GM19328 (cell line): ENCODE results near the gene DISC1.
"Not testable (repeated sequence)": the region's sequence is repeated elsewhere in the genome, so short reads cannot be mapped to it uniquely, and the experiment has no call there.

Experiments
- ATAC-seq: cut with Tn5 transposase; IDR thresholded peaks from one replicate; pipeline ENCODE4 v1.9.1; 2021; ENCODE audit warnings: mild to moderate bottlenecking, moderate library complexity; ENCODE audit not compliant: unreplicated experiment

Gene DISC1

DNA sequence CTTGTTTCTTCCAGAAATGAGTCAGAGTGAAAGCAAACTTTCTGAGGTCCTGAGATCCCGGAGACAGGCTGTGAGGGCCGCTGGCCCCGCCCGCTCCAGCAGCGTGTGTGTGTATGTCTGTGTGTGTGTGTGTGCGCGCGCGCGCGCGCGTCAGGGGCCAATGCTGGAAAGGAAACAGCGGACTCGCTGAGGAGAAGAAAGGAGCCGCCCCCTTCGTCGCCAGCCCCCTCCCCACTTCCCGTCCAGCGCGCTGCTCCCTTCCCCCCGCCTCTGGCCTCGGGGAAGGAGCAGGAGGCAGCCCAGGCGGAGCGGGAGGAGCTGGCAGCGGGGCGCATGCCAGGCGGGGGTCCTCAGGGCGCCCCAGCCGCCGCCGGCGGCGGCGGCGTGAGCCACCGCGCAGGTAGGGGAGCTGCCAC, at the start of gene DISC1:
Gene DISC1 (plus strand): TSS at position 256 of the 416 bp plus-strand sequence. CDS start 78 bp downstream, at position 334.
- peak; percentile 51 for ATAC-seq

DNA sequence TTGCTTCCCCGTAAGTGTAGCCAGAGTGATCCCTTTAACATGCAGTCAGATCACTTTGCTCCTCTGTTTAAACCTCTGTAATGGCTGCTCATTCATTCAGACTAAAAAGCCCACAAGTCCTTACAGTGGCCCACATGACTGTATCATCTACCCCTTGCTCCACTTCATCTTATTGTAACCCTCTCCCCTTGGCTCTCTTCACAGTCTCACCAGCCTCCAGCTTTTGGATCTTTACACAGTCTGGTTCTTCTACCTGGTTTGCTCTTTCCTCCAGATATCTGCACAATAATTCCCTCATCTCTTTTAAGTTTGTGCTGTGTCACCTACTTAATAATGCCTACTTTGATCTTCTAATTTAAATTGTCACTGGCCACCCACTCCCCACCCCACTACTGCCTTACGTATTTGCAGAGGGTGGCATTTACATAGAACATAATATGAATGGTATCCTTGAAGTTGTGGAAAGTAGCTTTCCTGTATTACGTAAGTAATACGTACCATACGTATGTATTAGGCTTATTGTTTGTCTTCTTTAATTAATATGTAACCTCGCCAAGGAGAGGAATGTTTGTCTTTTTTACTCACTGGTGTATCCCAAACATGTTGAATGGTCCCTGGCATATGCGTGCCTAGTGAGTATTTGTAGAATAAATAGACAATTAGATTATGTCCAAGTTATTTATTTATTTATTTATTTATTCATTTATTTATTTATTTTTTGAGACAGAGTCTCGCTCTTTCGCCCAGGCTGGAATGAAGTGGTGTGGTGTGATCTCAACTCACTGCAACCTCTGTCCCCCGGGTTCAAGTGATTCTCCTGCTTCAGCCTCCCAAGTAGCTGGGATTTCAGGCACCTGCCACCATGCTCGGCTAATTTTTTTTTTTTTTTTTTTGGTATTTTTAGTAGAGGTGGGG, 49.5 kb upstream of the DISC1 start:
- no peak for ATAC-seq

DNA sequence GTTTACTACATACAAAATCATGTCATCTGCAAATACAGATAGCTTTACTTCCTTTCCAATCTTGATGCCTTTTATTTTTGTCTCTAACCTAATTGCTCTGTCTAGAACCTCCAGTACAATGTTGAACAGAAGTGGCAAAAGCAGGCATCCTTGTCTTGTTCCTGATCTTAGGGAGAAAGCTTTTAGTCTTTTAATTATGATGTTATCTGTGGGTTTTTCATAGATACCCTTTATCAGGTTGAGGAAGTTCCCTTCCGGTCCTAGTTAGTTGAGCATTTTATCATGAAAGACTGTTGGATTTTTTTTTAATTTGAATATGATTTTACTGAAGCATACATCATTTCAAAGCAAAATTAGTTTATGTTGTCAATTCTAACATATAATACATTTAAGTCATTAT, 45.7 kb upstream of the DISC1 start:
- no peak for ATAC-seq

DNA sequence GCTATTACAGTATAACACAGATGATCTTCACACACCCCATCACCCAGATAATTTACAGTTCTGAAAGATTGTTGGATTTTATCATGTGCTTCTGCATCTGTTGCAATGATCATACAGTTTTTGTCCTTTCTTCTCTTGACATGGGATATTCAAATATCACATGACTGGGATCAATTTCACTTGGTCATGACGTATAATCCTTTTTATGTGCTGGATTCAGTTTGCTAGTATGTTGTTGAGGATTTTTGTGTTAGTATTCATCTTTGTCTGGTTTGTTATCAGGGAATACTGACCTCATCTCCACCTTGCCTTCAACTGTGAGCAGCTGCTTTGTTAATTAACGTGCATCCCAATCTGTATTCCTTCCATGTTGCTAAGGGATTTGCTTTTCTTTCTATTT, 44.7 kb upstream of the DISC1 start:
- no peak for ATAC-seq

DNA sequence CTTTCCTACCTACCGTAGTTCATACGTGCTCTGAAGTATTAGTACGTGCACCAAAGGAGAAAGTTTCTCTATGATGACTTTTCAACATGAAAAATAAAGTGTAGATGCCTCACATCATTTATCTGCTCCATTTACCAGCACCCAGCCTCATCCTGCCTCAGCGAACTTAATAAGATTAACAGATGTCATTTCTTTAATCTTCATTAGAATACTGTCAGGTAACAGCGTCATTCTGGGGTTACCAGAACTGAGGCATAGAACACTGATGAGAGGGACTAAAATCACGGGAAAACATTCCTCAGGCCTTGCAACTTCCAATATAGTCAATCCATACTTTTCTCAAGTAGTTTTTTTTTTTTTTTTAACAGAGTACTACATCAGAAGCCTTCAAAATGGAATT, 43.2 kb upstream of the DISC1 start:
- ATAC-seq, result no peak

DNA sequence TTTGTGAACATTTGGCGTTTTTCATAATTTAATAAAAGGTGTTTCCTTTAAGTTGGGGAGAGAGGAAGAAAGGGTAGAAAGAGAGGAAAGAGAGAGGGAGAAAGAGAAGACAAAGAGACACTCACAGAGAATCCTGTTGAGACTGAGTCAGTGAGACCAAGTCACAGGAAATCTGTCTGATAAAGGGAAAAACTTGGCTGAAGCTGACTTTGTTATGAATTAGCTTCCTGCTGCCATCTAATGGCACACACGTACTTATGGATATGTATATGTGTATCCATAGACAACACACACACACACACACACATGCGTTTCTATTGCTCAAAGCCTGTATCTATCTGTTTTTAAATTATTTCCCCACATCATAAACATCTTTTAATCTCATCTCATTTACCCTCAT, 42.5 kb upstream of the DISC1 start:
- no peak for ATAC-seq

DNA sequence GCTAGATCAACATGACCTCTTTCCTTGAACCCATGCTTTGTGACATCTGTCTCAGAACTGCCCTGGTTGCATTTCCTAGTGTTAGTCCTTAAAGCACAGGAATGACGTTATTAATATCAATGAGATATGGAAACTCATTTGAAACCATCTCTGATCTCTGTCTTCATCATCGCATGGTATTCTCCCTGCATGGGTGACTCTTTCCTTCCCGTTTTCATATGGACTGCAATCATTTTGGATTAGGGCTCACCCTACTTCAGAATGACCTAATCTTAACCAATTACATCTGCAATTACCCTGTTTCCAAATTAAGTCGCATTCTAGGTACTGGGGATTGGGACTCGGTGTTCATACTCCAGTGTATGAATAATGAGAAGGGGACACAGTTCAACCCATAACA, 41.7 kb upstream of the DISC1 start:
- ATAC-seq, result no peak

DNA sequence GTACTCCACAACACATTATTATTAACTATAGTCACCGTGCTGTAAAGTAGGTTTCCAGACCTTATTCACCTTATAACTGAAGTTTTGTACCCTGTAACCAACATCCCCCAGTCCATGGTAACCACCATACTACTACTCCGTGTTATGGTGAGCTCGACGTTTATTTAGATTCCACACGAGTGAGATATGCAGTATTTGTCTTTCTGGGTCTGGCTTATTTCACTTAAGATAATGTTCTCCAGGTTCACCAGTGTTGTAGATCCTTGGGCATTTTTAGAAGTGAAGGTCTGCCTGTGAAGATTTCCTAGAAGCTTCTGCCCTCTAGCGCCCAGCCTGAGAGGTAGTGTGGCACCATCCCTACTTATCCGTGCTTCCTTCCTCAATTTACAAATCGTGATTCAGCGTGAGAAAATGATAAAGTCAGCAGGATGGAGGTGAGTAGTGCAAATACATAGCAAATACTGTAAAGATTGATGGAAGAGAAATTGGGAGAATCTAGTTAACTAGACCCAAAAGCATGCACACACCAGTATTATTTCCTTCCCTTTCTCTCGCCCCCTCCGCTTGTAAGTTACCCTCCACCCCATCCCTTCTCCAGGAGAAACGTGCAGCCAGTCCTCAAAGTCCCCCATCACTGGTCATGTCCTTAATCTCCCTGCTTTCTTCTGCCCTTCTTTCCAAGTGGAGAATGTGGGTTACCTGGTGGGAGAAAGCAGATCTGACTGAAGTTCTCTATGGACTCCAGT, 36.0 kb upstream of the DISC1 start:
- no peak for ATAC-seq

DNA sequence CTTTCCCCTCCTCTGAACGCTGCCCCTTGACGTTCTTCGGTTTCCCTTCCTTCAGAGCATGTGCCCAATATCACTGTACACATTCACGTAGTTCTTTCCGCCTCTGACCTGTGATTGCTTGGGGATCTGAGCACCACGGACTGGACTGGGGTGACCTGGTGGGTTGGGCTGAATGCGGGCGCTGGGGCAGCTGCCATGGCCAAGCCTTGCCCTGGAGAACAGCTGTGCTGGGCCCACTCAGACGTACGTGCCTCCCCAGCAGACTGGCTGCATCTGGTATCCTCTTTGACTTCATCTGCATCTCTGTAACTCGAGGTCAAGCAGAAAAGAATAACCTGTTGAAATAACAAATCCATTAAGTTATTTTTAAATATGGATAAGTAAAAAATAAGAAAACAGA, 35.1 kb upstream of the DISC1 start:
- no peak for ATAC-seq

DNA sequence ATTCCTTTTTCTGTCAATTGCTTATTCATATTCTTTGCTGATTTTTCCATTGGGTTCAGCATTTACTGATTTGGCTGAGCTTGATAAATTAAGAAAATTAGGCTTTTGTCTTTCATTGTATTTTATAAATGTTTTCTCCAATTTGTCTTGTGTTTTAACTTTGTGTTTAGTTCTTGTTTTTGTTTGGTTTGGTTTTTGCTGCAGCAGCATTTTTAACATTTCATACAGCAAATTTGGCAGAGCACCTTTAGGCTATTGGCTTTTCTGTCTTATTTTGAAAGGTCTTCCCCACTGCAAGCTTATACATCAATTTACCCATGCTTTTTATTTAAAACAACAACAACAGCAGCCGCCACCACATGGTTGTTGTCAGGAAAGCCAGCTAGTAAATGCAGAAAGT, 33.8 kb upstream of the DISC1 start:
- no peak for ATAC-seq

DNA sequence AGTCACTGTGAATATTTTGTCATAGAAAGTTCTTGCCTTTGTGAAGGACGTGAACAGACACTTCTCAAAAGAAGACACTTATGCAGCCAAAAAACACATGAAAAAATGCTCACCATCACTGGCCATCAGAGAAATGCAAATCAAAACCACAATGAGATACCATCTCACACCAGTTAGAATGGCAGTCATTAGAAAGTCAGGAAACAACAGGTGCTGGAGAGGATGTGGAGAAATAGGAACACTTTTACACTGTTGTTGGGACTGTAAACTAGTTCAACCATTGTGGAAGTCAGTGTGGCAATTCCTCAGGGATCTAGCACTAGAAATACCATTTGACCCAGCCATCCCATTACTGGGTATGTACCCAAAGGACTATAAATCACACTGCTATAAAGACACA, 33.3 kb upstream of the DISC1 start:
- not testable (repeated sequence) for ATAC-seq

DNA sequence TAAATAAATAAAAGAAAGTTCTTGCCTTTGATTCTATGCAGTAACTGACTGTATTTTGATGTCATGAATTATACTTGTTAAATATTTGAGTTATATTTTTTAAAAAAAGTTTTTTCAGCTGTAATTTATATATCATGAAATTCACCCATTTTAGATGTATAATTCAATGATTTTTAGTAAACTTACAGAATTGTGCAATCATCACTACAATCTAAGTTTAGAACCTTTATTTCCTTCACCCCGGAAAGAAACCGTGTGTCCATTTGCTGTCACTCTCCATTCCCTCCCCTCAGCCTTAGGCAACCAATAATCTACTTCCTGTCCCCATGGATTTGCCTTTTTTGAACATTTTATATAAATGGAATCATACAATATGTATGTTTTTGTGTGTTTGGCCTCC, 32.5 kb upstream of the DISC1 start:
- ATAC-seq, result no peak

DNA sequence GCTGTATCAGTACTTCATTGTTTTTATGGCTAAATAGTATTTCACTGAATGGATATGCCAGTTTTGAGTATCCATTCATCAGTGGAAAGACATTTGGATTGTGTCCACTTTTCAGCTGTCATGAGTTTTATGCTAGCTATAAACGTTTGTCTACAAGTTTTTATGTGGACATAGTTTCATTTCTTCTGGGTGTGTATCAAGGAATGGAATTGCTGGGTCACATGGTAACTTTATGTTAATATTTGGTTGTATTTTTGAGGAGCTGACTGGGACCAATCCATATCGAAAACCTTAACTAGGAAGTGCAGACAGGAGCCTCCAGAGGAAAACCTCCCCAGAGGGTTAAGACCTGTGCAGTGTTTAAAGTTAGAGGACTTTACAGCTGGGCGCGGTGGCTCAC, 31.8 kb upstream of the DISC1 start:
- ATAC-seq, result no peak

DNA sequence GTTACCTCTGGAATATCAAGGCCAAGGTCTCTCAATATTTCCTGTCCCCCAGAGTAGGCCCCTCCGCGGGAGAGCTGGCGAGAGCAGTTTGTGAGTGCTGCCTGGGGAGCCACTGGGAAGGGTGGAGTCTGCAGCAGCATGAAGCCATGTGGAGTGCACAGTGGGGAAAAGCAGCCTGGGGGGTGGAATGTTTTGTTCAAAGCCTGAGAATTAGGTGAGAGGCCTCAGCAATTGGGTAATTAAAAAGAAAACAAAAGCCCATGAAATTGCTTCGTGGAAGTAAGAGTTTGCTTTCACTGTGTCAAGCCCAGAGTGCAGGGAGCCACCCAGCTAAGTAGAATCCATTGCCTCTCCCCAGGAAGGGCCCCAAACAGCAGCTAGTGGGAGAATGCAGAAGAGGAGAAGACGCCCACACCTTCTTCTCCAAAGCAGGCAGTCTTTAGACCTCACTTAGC, 30.2 kb upstream of the DISC1 start:
- no peak for ATAC-seq

DNA sequence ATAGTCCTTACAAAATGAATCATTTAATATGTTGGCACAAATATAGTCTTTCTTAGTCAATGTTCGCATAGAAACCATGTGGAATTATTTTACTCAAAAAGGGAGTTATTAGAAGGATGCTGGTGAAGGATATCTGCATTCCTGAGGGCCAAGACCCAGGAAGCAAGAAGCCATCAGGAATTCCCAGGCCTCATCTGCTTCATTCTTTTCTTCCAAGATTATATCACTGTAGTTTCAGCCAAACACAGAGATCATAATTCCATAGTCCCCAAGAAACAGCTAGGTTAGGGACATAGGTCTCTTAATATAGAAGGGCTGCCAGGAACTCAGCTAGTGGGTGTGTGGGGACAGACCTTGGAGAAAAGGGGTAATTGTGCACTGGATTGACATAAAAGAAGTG, 28.6 kb upstream of the DISC1 start:
- no peak for ATAC-seq

DNA sequence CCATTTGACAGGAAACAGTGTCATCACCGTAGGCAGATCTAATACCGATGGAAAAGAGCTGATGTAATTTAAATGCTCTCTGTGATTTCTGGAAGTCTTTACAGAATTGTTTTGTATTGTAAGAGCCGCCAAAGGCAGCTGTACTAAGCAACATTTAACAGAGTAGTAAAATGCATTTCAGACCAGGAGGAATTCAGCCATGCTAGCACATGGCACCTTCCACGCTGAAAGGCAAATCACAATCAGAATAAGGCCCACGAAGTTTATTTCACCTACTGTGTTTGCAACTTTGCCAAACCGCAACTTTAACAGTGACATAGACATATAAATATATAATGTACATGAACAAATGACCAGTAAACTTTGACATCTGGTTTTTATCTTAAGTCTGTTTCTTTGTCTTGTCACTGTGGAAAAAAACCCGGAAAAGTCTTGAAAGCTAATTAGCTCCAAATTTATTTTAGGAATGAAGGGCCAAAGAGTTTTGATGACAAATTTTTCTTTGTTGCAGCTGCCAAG, 26.1 kb upstream of the DISC1 start:
- no peak for ATAC-seq

DNA sequence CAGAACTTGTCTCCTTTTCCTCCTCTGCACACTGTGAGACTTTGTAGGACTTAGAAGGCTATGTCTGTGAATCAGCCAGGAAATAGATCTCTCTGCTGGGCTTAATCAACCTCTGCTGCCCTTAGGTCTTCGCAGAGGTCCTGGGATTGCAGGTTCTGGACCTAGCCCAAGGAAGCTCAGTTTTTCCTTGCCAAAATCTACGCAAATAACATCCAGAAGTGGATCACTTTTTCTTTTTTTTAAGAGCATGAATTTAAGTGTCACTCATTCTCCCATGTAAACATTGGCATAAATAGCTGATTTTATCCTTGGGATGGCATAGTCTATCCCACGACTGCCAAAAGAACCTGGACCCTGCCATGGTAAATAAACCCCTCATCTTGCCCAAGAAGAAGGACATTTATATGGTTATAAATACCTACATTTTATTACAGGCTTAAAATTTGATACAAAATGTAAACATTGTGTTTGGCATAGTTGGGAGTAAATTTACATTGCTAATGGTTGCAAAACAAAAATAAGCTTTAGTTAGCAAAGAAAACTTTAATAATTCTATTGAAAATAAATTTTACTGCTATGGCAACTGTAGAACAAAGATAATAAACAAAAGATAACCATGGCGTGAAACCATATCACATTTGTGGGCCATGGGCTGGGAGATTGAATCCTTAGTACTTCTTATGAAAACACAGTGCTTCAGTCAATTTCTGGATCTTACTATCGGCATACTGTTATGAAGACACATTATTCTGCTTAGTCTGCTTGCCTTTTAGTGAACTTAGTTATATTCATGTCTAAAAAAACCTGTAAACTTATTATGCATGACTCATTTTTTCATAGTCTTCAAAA, 24.5 kb upstream of the DISC1 start:
- ATAC-seq, result no peak

DNA sequence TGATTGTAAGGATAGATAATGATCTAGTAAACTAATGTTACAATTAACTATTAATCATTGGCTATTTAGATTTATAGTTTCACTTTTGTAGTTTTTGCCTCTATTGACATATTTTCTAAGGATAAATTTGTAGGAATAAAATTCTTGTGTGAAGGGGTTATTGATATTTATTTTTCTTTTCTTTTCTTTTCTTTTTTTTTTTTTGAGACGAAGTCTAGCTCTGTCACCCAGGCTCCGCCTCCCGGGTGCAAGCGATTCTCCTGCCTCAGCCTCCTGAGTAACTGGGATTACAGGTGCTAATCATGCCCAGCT, 24.0 kb upstream of the DISC1 start:
- no peak for ATAC-seq

DNA sequence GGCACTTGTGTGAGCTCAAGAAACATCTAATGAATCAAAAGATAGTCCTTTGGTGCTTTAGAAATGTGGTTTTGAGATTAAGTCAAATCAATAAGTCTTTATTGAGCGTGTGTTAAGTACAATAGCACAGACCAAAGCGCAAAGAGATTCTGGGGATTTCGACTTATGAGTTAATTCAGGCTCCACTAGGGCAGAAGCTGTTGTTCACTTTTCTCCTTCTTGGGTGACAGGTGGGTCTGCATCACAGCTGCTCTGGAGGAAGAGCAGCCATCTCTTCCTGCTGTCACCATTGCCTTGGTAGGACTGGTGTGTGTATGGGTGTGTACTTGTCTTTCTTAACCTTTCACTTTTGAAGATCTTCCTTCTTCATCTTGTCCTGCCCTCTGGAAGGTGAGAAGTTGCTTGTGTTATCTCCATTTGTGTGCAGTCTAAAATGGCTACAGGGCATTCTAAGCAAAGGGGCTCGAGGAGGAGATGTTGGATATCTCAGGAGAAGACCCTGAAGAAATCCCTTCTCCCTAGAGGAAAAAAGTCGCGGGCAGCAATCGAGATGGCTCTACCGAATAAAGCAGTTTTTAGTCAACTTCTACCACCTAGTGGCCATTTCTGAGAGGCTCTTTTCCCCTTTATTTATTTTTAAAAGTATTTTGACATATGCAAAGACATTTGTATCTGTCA, 22.9 kb upstream of the DISC1 start:
- ATAC-seq, result no peak

DNA sequence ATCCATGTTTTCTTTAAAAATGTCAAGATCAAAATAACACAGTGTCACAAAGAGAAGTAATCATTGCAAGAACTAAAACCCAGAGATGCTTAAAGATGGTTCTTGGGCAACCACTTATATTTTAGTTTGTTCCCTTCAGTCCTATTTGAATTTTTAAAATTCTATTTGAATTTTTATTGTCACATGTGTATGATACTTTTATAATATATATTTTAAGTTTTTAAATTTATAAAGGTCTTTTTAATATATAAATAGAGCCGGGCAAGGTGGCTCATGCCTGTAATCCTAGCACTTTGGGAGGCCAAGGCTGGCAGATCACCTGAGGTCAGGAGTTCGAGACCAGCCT, 22.3 kb upstream of the DISC1 start:
- ATAC-seq, result no peak
